GM12878 (cell line): ENCODE measurements around the gene MAGIX. TPM values are rescaled to one million over a fixed set of nuclear protein-coding genes. Genes with fewer than 3 reads are reported as not detected.

ENCODE experiments used
- CBX3 ChIP-seq: fragments of 200-600 bp; sonication (generic); IDR thresholded peaks from 2 replicates; pipeline ENCODE4 v1.6.1; 2016; ENCODE audit warnings: low read depth, borderline replicate concordance
- ELK1 ChIP-seq: IDR thresholded peaks from 2 replicates; pipeline ENCODE4 v1.6.1; 2012; ENCODE audit warnings: low read depth, low read length, improper control_type of control experiment
- IRF3 ChIP-seq: fragments of 450-650 bp; IDR thresholded peaks from 2 replicates; pipeline ENCODE4 v1.6.1; 2014; ENCODE audit warnings: mild to moderate bottlenecking
- KDM1A ChIP-seq: fragments of 200-600 bp; sonication (generic); IDR thresholded peaks from 2 replicates; pipeline ENCODE4 v1.6.1; 2016; ENCODE audit warnings: borderline replicate concordance
- MEF2B ChIP-seq: fragments of 450-650 bp; IDR thresholded peaks from 2 replicates; pipeline ENCODE4 v1.6.1; 2018; ENCODE audit warnings: mild to moderate bottlenecking, moderate library complexity; ENCODE audit not compliant: partially characterized antibody, poor library complexity, severe bottlenecking
- MYC ChIP-seq: IDR thresholded peaks from 2 replicates; pipeline ENCODE4 v1.6.1; 2011; ENCODE audit warnings: mild to moderate bottlenecking, low read length, moderate library complexity, inconsistent platforms; ENCODE audit not compliant: insufficient read depth, insufficient replicate concordance, insufficient read length, severe bottlenecking
- NFYA ChIP-seq: IDR thresholded peaks from 2 replicates; pipeline ENCODE4 v1.6.1; 2011; ENCODE audit warnings: low read depth, mild to moderate bottlenecking, low read length, improper control_type of control experiment, borderline replicate concordance
- NR2C1 ChIP-seq: fragments of 450-650 bp; IDR thresholded peaks from 2 replicates; pipeline ENCODE4 v1.6.1; 2017; ENCODE audit warnings: antibody characterized with exemption, mild to moderate bottlenecking, moderate library complexity
- PBX3 ChIP-seq: IDR thresholded peaks from 2 replicates; pipeline ENCODE4 v1.6.1; 2011; ENCODE audit warnings: mild to moderate bottlenecking, low read depth, low read length, moderate library complexity; ENCODE audit not compliant: insufficient replicate concordance
- POLR2A ChIP-seq: IDR thresholded peaks from 2 replicates; pipeline ENCODE4 v1.6.1; 2011; ENCODE audit warnings: low read depth, mild to moderate bottlenecking, low read length
- POLR2AphosphoS2 ChIP-seq: IDR thresholded peaks from 2 replicates; pipeline ENCODE4 v1.6.1; 2011; ENCODE audit warnings: low read depth, mild to moderate bottlenecking, low read length, improper control_type of control experiment, moderate library complexity
- RAD21 ChIP-seq: IDR thresholded peaks from 2 replicates; pipeline ENCODE4 v1.6.1; 2011; ENCODE audit warnings: mild to moderate bottlenecking, low read depth, low read length, moderate library complexity; ENCODE audit not compliant: insufficient read depth
- RFX5 ChIP-seq: IDR thresholded peaks from 2 replicates; pipeline ENCODE4 v1.6.1; 2011; ENCODE audit warnings: low read depth, low read length, improper control_type of control experiment
- SMAD5 ChIP-seq: IDR thresholded peaks from 2 replicates; pipeline ENCODE4 v1.6.1; 2016; ENCODE audit warnings: antibody characterized with exemption, low read depth
- TCF7 ChIP-seq: IDR thresholded peaks from 2 replicates; pipeline ENCODE4 v1.6.1; 2014; ENCODE audit warnings: antibody characterized with exemption, borderline replicate concordance
- USF1 ChIP-seq: IDR thresholded peaks from 2 replicates; pipeline ENCODE4 v1.6.1; 2011; ENCODE audit warnings: borderline replicate concordance, low read depth, mild to moderate bottlenecking, moderate library complexity, mixed read lengths, low read length; ENCODE audit not compliant: insufficient read depth; ENCODE audit errors: extremely low read length
- ZBTB11 ChIP-seq: fragments of 450-650 bp; formaldehyde crosslinking; IDR thresholded peaks from 2 replicates; pipeline ENCODE4 v1.5.0; 2022; ENCODE audit warnings: mild to moderate bottlenecking, missing genetic modification characterization
- ZBTB33 ChIP-seq: fragments of 450-650 bp; IDR thresholded peaks from 2 replicates; pipeline ENCODE4 v1.6.1; 2017; ENCODE audit warnings: mild to moderate bottlenecking
- ZNF217 ChIP-seq: fragments of 450-650 bp; IDR thresholded peaks from 2 replicates; pipeline ENCODE4 v1.6.1; 2017; ENCODE audit warnings: antibody characterized with exemption, mild to moderate bottlenecking
- polyA plus RNA-seq, 11 experiments: library from polyadenylated mRNA; depleted of rRNA in 4 of 11; unstranded in 6 of 11; stranded (reverse) in 5 of 11; fragments of >200 nt; fragmentation: Nextera tagmentation in 4 of 11; fragmentation: Illumina TruSeq in 1 of 11; extraction: Ambion mirVana in 4 of 11; extraction: Trizol in 1 of 11; gene quantifications; 1 replicate in 1 of 11; 2 replicates in 10 of 11; pipeline versions ENCODE4 v1.2.1 to v1.2.3, GENCODE V29; 2011 to 2016; ENCODE audit warnings: inconsistent platforms in 2 of 11, missing spikeins in 2 of 11, low read depth in 1 of 11
- total RNA-seq, 4 experiments: library from RNA; depleted of rRNA in 3 of 4; stranded (reverse); fragments of >200 nt in 3 of 4; fragmentation: Illumina TruSeq in 1 of 4; extraction: Trizol in 1 of 4; gene quantifications; 2 replicates each; pipeline versions ENCODE4 v1.2.1 to v1.2.3, GENCODE V29; 2013 to 2021

MAGIX gene
- total and polyA plus RNA-seq, 10 of the 15 experiments (the other 5 are each of a cell fraction or from before 2014, with no cell fraction given), result 0.03 to 2.5 (median 0.82) TPM

- TF ChIP-seq RAD21, result no peak
- TF ChIP-seq SMAD5, result peak; percentile 54; the same call in 1 of the 2 replicates
- TF ChIP-seq NFYA, result no peak
- TF ChIP-seq POLR2A, result peak; percentile 92
- no peak for TF ChIP-seq ZBTB11 (CRISPR knock-in tag)
- no peak for TF ChIP-seq NR2C1
- no peak for TF ChIP-seq ELK1
- no peak for TF ChIP-seq POLR2AphosphoS2
- TF ChIP-seq ZBTB33, result no peak
- TF ChIP-seq PBX3, result no peak
- no peak for TF ChIP-seq USF1
- peak; percentile 16 for TF ChIP-seq MEF2B
- no peak for TF ChIP-seq MYC
- TF ChIP-seq IRF3, result peak; percentile 11; the same call in 1 of the 2 replicates
- no peak for TF ChIP-seq TCF7
- TF ChIP-seq ZNF217, result no peak
- no peak for TF ChIP-seq CBX3
- TF ChIP-seq RFX5, result no peak
- TF ChIP-seq KDM1A, result no peak
These were observed 37.6 kb downstream of the MAGIX start, which contains the start of gene SYP (continued) for GRCh38 chrX:49199906-49200771.
